Measurements from ENCODE around the gene SNED1.

SNED1 gene

DNA sequence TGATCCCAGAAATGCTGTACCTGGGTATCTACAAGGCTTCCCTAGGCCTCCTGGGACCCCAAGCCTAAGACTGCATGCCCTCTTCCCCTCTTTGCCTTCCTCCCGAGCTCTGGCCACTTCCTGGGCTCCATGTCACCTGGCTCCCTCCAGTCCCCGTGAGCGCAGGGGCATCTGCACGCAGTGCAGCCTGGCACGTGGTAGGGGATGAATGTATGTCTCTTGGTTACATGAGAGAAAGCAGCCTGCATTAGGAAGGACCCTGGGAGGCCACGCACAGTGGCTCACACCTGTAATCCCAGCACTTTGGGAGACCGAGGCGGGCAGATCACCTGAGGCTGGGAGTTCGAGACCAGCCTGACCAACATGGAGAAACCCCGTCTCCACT is 135.0 kb downstream of the SNED1 start:
- Histone ChIP-seq H3K27ac (no peak overlapping the region), H3K36me3 (peaks cover 17% of the 10 kb centered on the region), H3K4me3 (ENCODE audit: low read depth in 1 of 2, low read length in 1 of 2) (no peak overlapping the region), H3K27me3 (no peaks in the 10 kb centered on the region), H3K4me1 (ENCODE audit: control insufficient read depth in 1 of 2, insufficient read depth in 1 of 2, low read depth in 1 of 2, low read length in 1 of 2) (no peaks in the 10 kb centered on the region), H3K9me3 (no peaks in the 10 kb centered on the region)
- TF ChIP-seq, protein P1, sequence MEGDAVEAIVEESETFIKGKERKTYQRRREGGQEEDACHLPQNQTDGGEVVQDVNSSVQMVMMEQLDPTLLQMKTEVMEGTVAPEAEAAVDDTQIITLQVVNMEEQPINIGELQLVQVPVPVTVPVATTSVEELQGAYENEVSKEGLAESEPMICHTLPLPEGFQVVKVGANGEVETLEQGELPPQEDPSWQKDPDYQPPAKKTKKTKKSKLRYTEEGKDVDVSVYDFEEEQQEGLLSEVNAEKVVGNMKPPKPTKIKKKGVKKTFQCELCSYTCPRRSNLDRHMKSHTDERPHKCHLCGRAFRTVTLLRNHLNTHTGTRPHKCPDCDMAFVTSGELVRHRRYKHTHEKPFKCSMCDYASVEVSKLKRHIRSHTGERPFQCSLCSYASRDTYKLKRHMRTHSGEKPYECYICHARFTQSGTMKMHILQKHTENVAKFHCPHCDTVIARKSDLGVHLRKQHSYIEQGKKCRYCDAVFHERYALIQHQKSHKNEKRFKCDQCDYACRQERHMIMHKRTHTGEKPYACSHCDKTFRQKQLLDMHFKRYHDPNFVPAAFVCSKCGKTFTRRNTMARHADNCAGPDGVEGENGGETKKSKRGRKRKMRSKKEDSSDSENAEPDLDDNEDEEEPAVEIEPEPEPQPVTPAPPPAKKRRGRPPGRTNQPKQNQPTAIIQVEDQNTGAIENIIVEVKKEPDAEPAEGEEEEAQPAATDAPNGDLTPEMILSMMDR (IDR thresholded peaks at IDR 0.05) = no peak

DNA sequence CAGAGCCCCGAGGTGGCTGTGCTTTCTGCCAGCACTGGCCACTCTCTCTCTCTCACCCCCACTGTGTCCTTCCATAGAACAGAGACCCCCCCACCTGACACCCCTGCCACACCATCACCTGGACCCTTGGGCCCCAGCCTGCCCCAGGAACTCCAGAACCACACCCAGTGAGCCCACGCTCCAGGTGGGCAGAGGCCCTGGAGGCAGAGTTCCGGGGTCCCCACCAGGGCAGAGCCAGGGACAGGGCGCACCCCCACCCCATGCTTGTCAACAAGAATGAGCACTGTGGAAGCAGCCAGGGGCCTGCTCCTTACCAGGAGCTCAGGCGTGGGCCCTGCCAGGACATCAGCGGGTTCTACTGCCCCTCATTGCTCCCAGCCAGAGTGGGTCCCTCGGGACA is 136.3 kb downstream of the SNED1 start:
- Histone ChIP-seq H3K36me3 (peaks cover 17% of the 10 kb centered on the region), H3K27me3 (no peaks in the 10 kb centered on the region), H3K4me1 (ENCODE audit: control insufficient read depth in 1 of 2, insufficient read depth in 1 of 2, low read depth in 1 of 2, low read length in 1 of 2) (no peaks in the 10 kb centered on the region), H3K4me3 (ENCODE audit: low read depth in 1 of 2, low read length in 1 of 2) (no peak overlapping the region), H3K27ac (no peak overlapping the region), H3K9me3 (no peaks in the 10 kb centered on the region)
- TF ChIP-seq, protein P1 (IDR thresholded peaks at IDR 0.05) = no peak

DNA sequence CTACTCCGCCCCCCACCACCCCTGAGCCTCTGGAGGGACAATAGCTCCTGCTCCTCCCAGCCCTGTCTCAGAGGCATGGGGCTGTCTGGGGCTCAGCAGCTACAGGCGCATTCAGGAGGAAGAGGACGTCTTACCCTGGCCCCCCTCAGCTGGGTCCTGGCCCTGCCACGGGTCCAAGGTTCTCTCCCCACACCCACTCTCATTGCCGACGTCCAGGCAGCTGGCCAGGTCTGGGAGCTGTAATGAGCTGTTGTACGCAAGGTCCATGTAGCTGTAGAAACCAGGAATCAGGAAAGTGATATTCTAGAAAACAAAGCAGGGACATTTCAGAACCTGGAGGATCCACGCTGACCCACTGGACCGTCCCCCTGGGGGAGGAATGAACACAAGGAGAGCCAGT is 137.3 kb downstream of the SNED1 start:
- Histone ChIP-seq H3K27ac (no peak overlapping the region), H3K4me3 (ENCODE audit: low read depth in 1 of 2, low read length in 1 of 2) (no peak overlapping the region)

DNA sequence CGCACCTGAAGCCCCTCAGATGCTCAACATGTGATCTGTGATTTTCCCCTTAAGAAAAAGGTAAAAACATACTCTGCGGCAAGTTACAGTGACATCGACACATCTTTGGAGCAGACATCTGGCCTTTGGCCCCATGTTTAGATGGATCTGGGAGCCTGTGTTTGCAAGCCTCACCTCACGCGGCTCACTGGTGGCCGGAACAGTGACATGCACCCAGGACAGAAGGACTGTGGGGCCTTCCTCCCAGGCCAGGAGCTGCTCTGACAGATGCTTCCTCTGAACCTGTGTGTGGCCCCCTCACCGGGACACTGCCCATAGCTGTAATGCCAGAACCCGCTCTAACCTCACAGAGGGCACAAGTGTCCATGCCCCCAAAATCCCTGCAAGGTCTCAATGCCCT is 137.8 kb downstream of the SNED1 start:
- no peaks in the 10 kb centered on the region for H3K27me3 ChIP-seq
- H3K36me3 ChIP-seq = peaks cover 17% of the 10 kb centered on the region

More for the DNA sequence above, 137.3 kb downstream of the SNED1 start:
- no peaks in the 10 kb centered on the region for H3K4me1 ChIP-seq (ENCODE audit: control insufficient read depth in 1 of 2, insufficient read depth in 1 of 2, low read depth in 1 of 2, low read length in 1 of 2)
- H3K36me3 ChIP-seq = peaks cover 17% of the 10 kb centered on the region
- H3K27me3 ChIP-seq = no peaks in the 10 kb centered on the region
- no peaks in the 10 kb centered on the region for H3K9me3 ChIP-seq
- TF ChIP-seq, protein P1 (IDR thresholded peaks at IDR 0.05) = no peak

DNA sequence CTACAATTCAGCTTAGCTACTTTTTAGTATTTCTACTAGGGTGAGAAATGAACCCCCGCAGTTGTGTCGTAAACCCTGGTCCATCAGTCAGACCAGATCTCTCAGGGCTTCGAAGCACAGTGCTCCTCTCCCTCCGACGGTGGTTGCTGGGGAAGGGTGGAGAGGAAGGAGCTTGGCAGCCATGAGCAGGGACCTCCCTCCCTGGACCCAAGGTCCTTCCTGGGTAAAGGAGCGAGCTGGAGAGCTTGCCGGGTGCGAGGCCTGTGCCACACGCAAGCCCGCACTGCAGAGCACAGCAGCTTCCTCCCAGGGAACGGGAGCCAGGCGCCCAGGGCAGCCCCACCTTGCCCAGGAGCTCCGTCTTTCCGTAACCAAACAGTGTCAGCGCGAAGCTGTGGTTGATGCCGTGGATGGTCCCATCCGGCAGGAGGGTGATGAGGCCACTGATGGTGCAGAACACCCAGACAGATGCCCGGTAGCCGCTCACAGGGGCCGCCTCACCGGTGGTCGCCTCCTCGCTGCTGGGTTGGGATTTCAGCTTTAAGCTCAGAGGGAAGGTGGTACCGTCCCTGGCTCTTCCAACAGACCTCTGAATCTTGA is 138.3 kb downstream of the SNED1 start:
- Histone ChIP-seq H3K27ac (no peak overlapping the region), H3K36me3 (peaks cover 17% of the 10 kb centered on the region), H3K27me3 (no peaks in the 10 kb centered on the region), H3K9me3 (no peaks in the 10 kb centered on the region), H3K4me1 (ENCODE audit: control insufficient read depth in 1 of 2, insufficient read depth in 1 of 2, low read depth in 1 of 2, low read length in 1 of 2) (no peaks in the 10 kb centered on the region), H3K4me3 (ENCODE audit: low read depth in 1 of 2, low read length in 1 of 2) (no peak overlapping the region)
- TF ChIP-seq, protein P1 (IDR thresholded peaks at IDR 0.05) = no peak

More for the DNA sequence above, 137.8 kb downstream of the SNED1 start:
- TF ChIP-seq, protein P1 (IDR thresholded peaks at IDR 0.05) = no peak
- Histone ChIP-seq H3K9me3 (no peaks in the 10 kb centered on the region), H3K4me3 (ENCODE audit: low read depth in 1 of 2, low read length in 1 of 2) (no peak overlapping the region), H3K4me1 (ENCODE audit: control insufficient read depth in 1 of 2, insufficient read depth in 1 of 2, low read depth in 1 of 2, low read length in 1 of 2) (no peaks in the 10 kb centered on the region), H3K27ac (no peak overlapping the region)

Measured in neutrophil (primary cell).